Endothelial cell of umbilical vein (primary cell): ENCODE data around the gene SOAT1. TPM values are rescaled to one million over a fixed set of nuclear protein-coding genes. Genes with fewer than 3 reads are reported as not detected.

Experiments
- BruUV-seq: library from RNA; stranded (reverse); fragments of 400-500 nt; replicated peaks from 2 replicates; lab custom pipeline; 2021; lab: Mats Ljungman, UMichigan
- CTCF ChIA-PET: fragments of 300-600, 350-600 bp; sonication (Branson Sonifier 250); formaldehyde crosslinking; loops from one replicate; lab custom pipeline; 2021; ENCODE audit warnings: antibody characterized with exemption, inconsistent platforms; lab: Charles Lee
- POLR2A ChIA-PET: fragments of 300-600, 350-600 bp; sonication (Branson Sonifier 250); formaldehyde crosslinking; loops from one replicate; lab custom pipeline; 2021; ENCODE audit warnings: antibody characterized with exemption, inconsistent platforms; lab: Charles Lee
- DNase-seq: peaks from one replicate; pipeline ENCODE4 v3.0.0-alpha.2; 2011; ENCODE audit warnings: low read depth, low spot score
- FAIRE-seq: peaks from 2 replicates; lab custom pipeline; 2011; peaks lifted over from hg19 to GRCh38; lab: Jason Lieb, UNC
- H2AFZ ChIP-seq: 2 replicates; pipeline ENCODE4 v1.6.0; 2012; ENCODE audit warnings: low read depth, low read length, control low read depth, inconsistent platforms
- H3K27ac ChIP-seq: 2 replicates; pipeline ENCODE4 v1.5.1; 2011; ENCODE audit warnings: low read depth, mild to moderate bottlenecking, control low read depth, low read length, moderate library complexity; ENCODE audit not compliant: insufficient read depth
- H3K27me3 ChIP-seq, 2 experiments: 2 replicates each; pipeline versions ENCODE4 v1.6.0 to v1.6.1; 2011; ENCODE audit warnings: low read length in 2 of 2, mixed read lengths in 1 of 2; ENCODE audit not compliant: control insufficient read depth in 2 of 2, insufficient read depth in 2 of 2
- H3K36me3 ChIP-seq, 2 experiments: 2 replicates in 1 of 2; 3 replicates in 1 of 2; pipeline ENCODE4 v1.5.1; 2011; ENCODE audit warnings: low read length in 2 of 2, mild to moderate bottlenecking in 1 of 2, moderate library complexity in 1 of 2; ENCODE audit not compliant: control insufficient read depth in 2 of 2, insufficient read depth in 2 of 2; ENCODE audit errors: extremely low read depth in 1 of 2
- H3K4me1 ChIP-seq: 3 replicates; pipeline ENCODE4 v1.5.1; 2011; ENCODE audit warnings: mild to moderate bottlenecking, low read length; ENCODE audit not compliant: control insufficient read depth, insufficient read depth; ENCODE audit errors: extremely low read depth
- H3K4me2 ChIP-seq: 2 replicates; pipeline ENCODE4 v1.6.1; 2011; ENCODE audit warnings: low read length, control low read depth, mixed read lengths; ENCODE audit not compliant: insufficient read depth
- H3K4me3 ChIP-seq, 3 experiments: fragments of 200-600 bp in 1 of 3; sonication (generic), shearing (Covaris generic) in 1 of 3; replicated peaks in 1 of 3; 2 replicates each; pipeline ENCODE4 v1.5.1; 2011 to 2016; ENCODE audit warnings: control low read depth in 3 of 3, low read length in 3 of 3, mild to moderate bottlenecking in 2 of 3, inconsistent platforms in 1 of 3, low read depth in 1 of 3, moderate library complexity in 1 of 3; ENCODE audit not compliant: insufficient read depth in 1 of 3
- H3K79me2 ChIP-seq: 2 replicates; pipeline ENCODE4 v1.6.0; 2012; ENCODE audit warnings: low read length, inconsistent platforms; ENCODE audit not compliant: control insufficient read depth, insufficient read depth
- H3K9ac ChIP-seq: replicated peaks from 2 replicates; pipeline ENCODE3; 2011; ENCODE audit warnings: low read length, control low read depth; ENCODE audit not compliant: insufficient read depth; ENCODE audit errors: extremely low read depth
- H3K9me1 ChIP-seq: replicated peaks from 3 replicates; pipeline ENCODE4 v1.6.0; 2011; ENCODE audit warnings: mild to moderate bottlenecking, low read length; ENCODE audit not compliant: control insufficient read depth, insufficient read depth; ENCODE audit errors: extremely low read depth
- H3K9me3 ChIP-seq: replicated peaks from 2 replicates; pipeline ENCODE4 v1.5.1; 2012; ENCODE audit warnings: low read length, inconsistent platforms; ENCODE audit not compliant: control insufficient read depth, insufficient read depth
- H4K20me1 ChIP-seq: replicated peaks from 2 replicates; pipeline ENCODE3; 2011; ENCODE audit warnings: mild to moderate bottlenecking, low read length; ENCODE audit not compliant: control insufficient read depth, insufficient read depth; ENCODE audit errors: extremely low read depth
- EZH2 ChIP-seq: IDR thresholded peaks from 2 replicates; pipeline ENCODE4 v1.6.1; 2012; ENCODE audit warnings: borderline replicate concordance, low read depth, mild to moderate bottlenecking, moderate library complexity, low read length, inconsistent platforms; ENCODE audit not compliant: severe bottlenecking
- FOS ChIP-seq: IDR thresholded peaks from 2 replicates; pipeline ENCODE4 v1.6.1; 2011; ENCODE audit warnings: mild to moderate bottlenecking, low read length, moderate library complexity, borderline replicate concordance; ENCODE audit not compliant: insufficient read depth
- GATA2 ChIP-seq: IDR thresholded peaks from 2 replicates; pipeline ENCODE4 v1.7.0; 2011; ENCODE audit warnings: low read depth, mild to moderate bottlenecking, moderate library complexity, mixed read lengths, low read length; ENCODE audit not compliant: insufficient read length, insufficient read depth
- JUN ChIP-seq: IDR thresholded peaks from 2 replicates; pipeline ENCODE4 v1.6.1; 2011; ENCODE audit warnings: borderline replicate concordance, low read depth; ENCODE audit not compliant: insufficient read length, insufficient read depth
- MYC ChIP-seq: IDR thresholded peaks from one replicate; pipeline ENCODE4 v1.6.1; 2011; ENCODE audit warnings: mild to moderate bottlenecking, low read depth, low read length
- POLR2A ChIP-seq: IDR thresholded peaks from 2 replicates; pipeline ENCODE4 v1.6.1; 2012; ENCODE audit warnings: low read depth, mild to moderate bottlenecking, control low read depth, low read length
- POLR2AphosphoS5 ChIP-seq: IDR thresholded peaks from 2 replicates; pipeline ENCODE4 v1.6.1; 2012; ENCODE audit warnings: low read depth, mild to moderate bottlenecking, control low read depth, low read length, moderate library complexity; ENCODE audit not compliant: insufficient read depth
- dilution Hi-C: fragments of 300-500 bp; cut with MboI; formaldehyde crosslinking; loops from one replicate; pipeline ENCODE4 v1.15.0; 2019; ENCODE audit warnings: low sequenced_read_pairs; ENCODE audit not compliant: extremely low pct_ligation_motif_present
- intact Hi-C: fragments of 100-400 bp; cut with micrococcal nuclease; formaldehyde crosslinking; loops from one replicate; pipeline ENCODE4 v1.10.0; 2022
- polyA plus RNA-seq, 4 experiments: library from polyadenylated mRNA; depleted of rRNA in 3 of 4; stranded (reverse) in 3 of 4; unstranded in 1 of 4; fragments of >200 nt; gene quantifications; 2 replicates each; pipeline versions ENCODE4 v1.2.1 to v1.2.3, GENCODE V29; 2011 to 2012; ENCODE audit warnings: missing spikeins in 1 of 4
- total RNA-seq: library from RNA; stranded (reverse); gene quantifications from 2 replicates; pipeline ENCODE4 v1.2.3, GENCODE V29; 2021
- TF ChIP-seq, protein P1 (sequence below): IDR thresholded peaks from 2 replicates; pipeline ENCODE4 v1.6.1; 2011; ENCODE audit not compliant: insufficient read depth, insufficient read length
- TF ChIP-seq, protein P2 (sequence below), 2 donors: IDR thresholded peaks; 1 replicate in 1 of 2; 2 replicates in 1 of 2; pipeline ENCODE4 v1.5.1; 2011; ENCODE audit warnings: low read length in 2 of 2, mild to moderate bottlenecking in 2 of 2, moderate library complexity in 2 of 2, control low read depth in 1 of 2, inconsistent platforms in 1 of 2, low read depth in 1 of 2; ENCODE audit not compliant: insufficient read depth in 1 of 2; ENCODE audit errors: extremely low read depth in 1 of 2

Gene SOAT1
- total and polyA plus RNA-seq, 2 donors (not counting 3 experiments of a cell fraction or from before 2014, with no cell fraction given), result 14.0 to 38.2 TPM

DNA sequence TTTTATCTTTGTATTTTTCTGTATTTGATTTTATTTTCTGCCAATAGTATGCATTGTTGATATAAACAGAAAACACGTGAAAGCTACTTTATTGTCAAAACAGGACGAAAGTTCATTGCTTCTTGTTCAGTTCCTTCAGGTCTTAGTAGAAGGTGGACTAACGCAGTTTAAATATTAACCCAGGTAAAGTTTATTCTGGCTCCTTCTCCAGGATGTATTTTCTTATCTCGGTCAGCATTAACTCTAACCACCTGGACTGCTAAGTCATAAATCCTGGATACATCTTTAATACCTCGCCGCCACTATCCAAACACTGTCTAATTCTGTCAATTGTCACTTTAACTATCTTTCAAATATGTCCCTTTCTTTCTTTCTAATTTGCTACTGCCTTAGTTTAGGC, 5.7 kb upstream of the SOAT1 start:
- H3K79me2 ChIP-seq, result no peaks in the 10 kb centered on the region
- peaks cover under 1% of the 10 kb centered on the region for H3K4me1 ChIP-seq
- H3K36me3 ChIP-seq, result no peaks in the 10 kb centered on the region
- dilution Hi-C loops, result no loop called here
- CTCF ChIA-PET, result no interaction called here
- no peaks in the 10 kb centered on the region for H3K9me1 ChIP-seq
- H3K27me3 ChIP-seq, result peaks cover 0 to 2% of the 10 kb centered on the region in 2 experiments
- H3K9me3 ChIP-seq, result no peaks in the 10 kb centered on the region
- H3K4me3 ChIP-seq, result no peak overlapping the region
- DNase-seq, result no peak
- intact Hi-C loops, result no loop called here
- no peak overlapping the region for H2AFZ ChIP-seq
- TF ChIP-seq POLR2AphosphoS5, result no peak
- TF ChIP-seq MYC, result no peak
- TF ChIP-seq, protein P1, sequence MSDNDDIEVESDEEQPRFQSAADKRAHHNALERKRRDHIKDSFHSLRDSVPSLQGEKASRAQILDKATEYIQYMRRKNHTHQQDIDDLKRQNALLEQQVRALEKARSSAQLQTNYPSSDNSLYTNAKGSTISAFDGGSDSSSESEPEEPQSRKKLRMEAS, result no peak
- TF ChIP-seq, protein P2, sequence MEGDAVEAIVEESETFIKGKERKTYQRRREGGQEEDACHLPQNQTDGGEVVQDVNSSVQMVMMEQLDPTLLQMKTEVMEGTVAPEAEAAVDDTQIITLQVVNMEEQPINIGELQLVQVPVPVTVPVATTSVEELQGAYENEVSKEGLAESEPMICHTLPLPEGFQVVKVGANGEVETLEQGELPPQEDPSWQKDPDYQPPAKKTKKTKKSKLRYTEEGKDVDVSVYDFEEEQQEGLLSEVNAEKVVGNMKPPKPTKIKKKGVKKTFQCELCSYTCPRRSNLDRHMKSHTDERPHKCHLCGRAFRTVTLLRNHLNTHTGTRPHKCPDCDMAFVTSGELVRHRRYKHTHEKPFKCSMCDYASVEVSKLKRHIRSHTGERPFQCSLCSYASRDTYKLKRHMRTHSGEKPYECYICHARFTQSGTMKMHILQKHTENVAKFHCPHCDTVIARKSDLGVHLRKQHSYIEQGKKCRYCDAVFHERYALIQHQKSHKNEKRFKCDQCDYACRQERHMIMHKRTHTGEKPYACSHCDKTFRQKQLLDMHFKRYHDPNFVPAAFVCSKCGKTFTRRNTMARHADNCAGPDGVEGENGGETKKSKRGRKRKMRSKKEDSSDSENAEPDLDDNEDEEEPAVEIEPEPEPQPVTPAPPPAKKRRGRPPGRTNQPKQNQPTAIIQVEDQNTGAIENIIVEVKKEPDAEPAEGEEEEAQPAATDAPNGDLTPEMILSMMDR (IDR thresholded peaks at IDR 0.05; ENCODE audit: extremely low read depth in 1 of 2, insufficient read depth in 1 of 2, low read depth in 1 of 2, low read length in 2 of 2), result no peak
- TF ChIP-seq JUN, result no peak
- TF ChIP-seq POLR2A, result no peak
- no peak for TF ChIP-seq GATA2
- no peak for TF ChIP-seq EZH2
- TF ChIP-seq FOS, result no peak
- no peak overlapping the region for H3K27ac ChIP-seq
- POLR2A ChIA-PET, result no interaction called here
- no peak for FAIRE-seq
- no peak overlapping the region for H3K9ac ChIP-seq
- no peak overlapping the region for H3K4me2 ChIP-seq
- H4K20me1 ChIP-seq, result no peaks in the 10 kb centered on the region
- no TSS peak for BruUV-seq
